ENCODE data around the gene SIPA1L3.

SIPA1L3 gene

GRCh38 chr19:38184815-38185214 lies 277.8 kb downstream of the SIPA1L3 start:
- Histone ChIP-seq H3K27me3 (ENCODE audit: control insufficient read depth, insufficient read depth, low read length) (no peaks in the 10 kb centered on the region), H3K4me3 (ENCODE audit: low read depth, low read length) (no peak overlapping the region), H3K36me3 (ENCODE audit: control insufficient read depth, insufficient read depth, low read length) (peaks cover 12% of the 10 kb centered on the region; the same call in 1 of the 2 replicates), H3K27ac (ENCODE audit: low read depth, low read length) (no peak overlapping the region), H3K4me1 (ENCODE audit: control insufficient read depth, insufficient read depth, low read length) (0 out of 2 replicates have a peak, but pooled peaks cover 12% of the 10 kb centered on the region), H3K9ac (ENCODE audit: low read depth, low read length) (no peak overlapping the region), H3K9me3 (ENCODE audit: control insufficient read depth, insufficient read depth, low read length) (peaks cover 4% of the 10 kb centered on the region; the same call in 1 of the 2 replicates)

DNA sequence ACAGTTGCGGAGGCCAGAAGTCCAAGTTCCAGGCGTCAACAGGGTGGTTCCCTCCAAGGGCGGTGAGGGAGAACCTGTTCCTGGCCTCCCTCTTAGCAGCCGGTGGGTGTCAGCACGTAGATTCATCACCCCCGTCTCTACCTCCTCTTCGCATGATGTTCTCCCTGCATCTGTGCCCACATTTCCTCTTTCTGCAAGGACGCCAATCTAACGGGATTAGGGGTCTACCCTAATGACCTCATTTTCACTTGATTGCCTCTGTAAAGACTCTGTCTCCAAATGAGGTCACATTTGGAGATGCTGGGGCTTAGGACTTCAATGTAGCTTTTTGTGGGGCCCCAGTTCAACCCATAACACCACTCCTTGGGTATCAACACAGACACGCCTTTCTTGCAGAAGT lies 278.6 kb downstream of the SIPA1L3 start:
- Histone ChIP-seq H3K4me3 (ENCODE audit: low read depth, low read length) (no peak overlapping the region), H3K36me3 (ENCODE audit: control insufficient read depth, insufficient read depth, low read length) (peaks cover 12% of the 10 kb centered on the region; the same call in 1 of the 2 replicates), H3K27ac (ENCODE audit: low read depth, low read length) (no peak overlapping the region), H3K27me3 (ENCODE audit: control insufficient read depth, insufficient read depth, low read length) (no peaks in the 10 kb centered on the region), H3K9me3 (ENCODE audit: control insufficient read depth, insufficient read depth, low read length) (no peaks in the 10 kb centered on the region), H3K4me1 (ENCODE audit: control insufficient read depth, insufficient read depth, low read length) (0 out of 2 replicates have a peak, but pooled peaks cover 12% of the 10 kb centered on the region), H3K9ac (ENCODE audit: low read depth, low read length) (no peak overlapping the region)

- Histone ChIP-seq H3K27ac (ENCODE audit: low read depth, low read length) (no peak overlapping the region), H3K27me3 (ENCODE audit: control insufficient read depth, insufficient read depth, low read length) (no peaks in the 10 kb centered on the region)
Measured at GRCh38 chr19:38190061-38190460, 283.1 kb downstream of the SIPA1L3 start.

GRCh38 chr19:38190793-38191192 lies 283.8 kb downstream of the SIPA1L3 start:
- Histone ChIP-seq H3K4me1 (ENCODE audit: control insufficient read depth, insufficient read depth, low read length) (no peaks in the 10 kb centered on the region), H3K4me3 (ENCODE audit: low read depth, low read length) (no peak overlapping the region), H3K9ac (ENCODE audit: low read depth, low read length) (no peak overlapping the region), H3K27ac (ENCODE audit: low read depth, low read length) (no peak overlapping the region), H3K27me3 (ENCODE audit: control insufficient read depth, insufficient read depth, low read length) (no peaks in the 10 kb centered on the region), H3K36me3 (ENCODE audit: control insufficient read depth, insufficient read depth, low read length) (0 out of 2 replicates have a peak, but pooled peaks cover 3% of the 10 kb centered on the region), H3K9me3 (ENCODE audit: control insufficient read depth, insufficient read depth, low read length) (no peaks in the 10 kb centered on the region)

More at GRCh38 chr19:38190061-38190460, 283.1 kb downstream of the SIPA1L3 start:
- Histone ChIP-seq H3K4me3 (ENCODE audit: low read depth, low read length) (no peak overlapping the region), H3K9me3 (ENCODE audit: control insufficient read depth, insufficient read depth, low read length) (no peaks in the 10 kb centered on the region), H3K36me3 (ENCODE audit: control insufficient read depth, insufficient read depth, low read length) (peaks cover 10% of the 10 kb centered on the region; the same call in 1 of the 2 replicates), H3K9ac (ENCODE audit: low read depth, low read length) (no peak overlapping the region), H3K4me1 (ENCODE audit: control insufficient read depth, insufficient read depth, low read length) (no peaks in the 10 kb centered on the region)

DNA sequence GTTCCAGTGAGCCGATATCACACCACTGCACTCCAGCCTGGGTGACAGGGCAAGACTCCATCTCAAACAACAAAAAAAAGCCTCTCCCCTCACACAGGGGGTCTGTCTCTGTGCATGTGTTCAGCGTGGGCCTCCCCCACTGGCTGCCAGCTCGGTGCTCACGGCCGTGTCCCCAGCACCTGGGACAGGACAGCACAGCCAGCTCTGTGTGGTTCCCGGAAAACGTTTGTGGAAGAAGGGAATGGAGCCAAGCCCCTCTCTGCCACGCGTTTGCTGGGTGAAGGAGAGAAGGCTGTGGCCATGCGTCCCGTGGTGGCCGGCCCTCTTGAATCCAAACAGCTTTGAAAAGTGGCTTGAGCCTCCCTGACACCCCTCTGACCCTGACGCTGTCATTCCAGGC lies 284.7 kb downstream of the SIPA1L3 start:
- Histone ChIP-seq H3K4me1 (ENCODE audit: control insufficient read depth, insufficient read depth, low read length) (no peaks in the 10 kb centered on the region), H3K4me3 (ENCODE audit: low read depth, low read length) (no peak overlapping the region), H3K9me3 (ENCODE audit: control insufficient read depth, insufficient read depth, low read length) (no peaks in the 10 kb centered on the region), H3K27me3 (ENCODE audit: control insufficient read depth, insufficient read depth, low read length) (no peaks in the 10 kb centered on the region), H3K27ac (ENCODE audit: low read depth, low read length) (no peak overlapping the region), H3K36me3 (ENCODE audit: control insufficient read depth, insufficient read depth, low read length) (0 out of 2 replicates have a peak, but pooled peaks cover 3% of the 10 kb centered on the region), H3K9ac (ENCODE audit: low read depth, low read length) (no peak overlapping the region)

DNA sequence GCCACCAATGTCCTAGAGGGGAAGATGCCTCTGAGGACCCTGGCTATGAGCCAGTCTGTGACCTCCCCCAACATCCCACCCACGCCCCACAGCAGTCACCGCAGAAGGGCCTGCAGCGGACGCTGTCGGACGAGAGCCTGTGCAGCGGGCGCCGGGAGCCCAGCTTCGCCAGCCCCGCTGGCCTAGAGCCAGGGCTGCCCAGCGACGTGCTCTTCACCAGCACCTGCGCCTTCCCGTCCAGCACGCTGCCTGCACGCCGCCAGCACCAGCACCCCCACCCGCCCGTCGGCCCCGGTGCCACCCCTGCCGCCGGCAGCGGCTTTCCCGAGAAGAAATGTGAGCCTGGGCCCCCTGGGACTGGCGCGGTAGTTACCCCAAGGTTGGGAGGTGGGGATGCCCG lies 286.4 kb downstream of the SIPA1L3 start:
- Histone ChIP-seq H3K9ac (ENCODE audit: low read depth, low read length) (no peak overlapping the region), H3K36me3 (ENCODE audit: control insufficient read depth, insufficient read depth, low read length) (0 out of 2 replicates have a peak, but pooled peaks cover 9% of the 10 kb centered on the region), H3K9me3 (ENCODE audit: control insufficient read depth, insufficient read depth, low read length) (no peaks in the 10 kb centered on the region), H3K4me3 (ENCODE audit: low read depth, low read length) (no peak overlapping the region), H3K27me3 (ENCODE audit: control insufficient read depth, insufficient read depth, low read length) (no peaks in the 10 kb centered on the region), H3K4me1 (ENCODE audit: control insufficient read depth, insufficient read depth, low read length) (no peaks in the 10 kb centered on the region), H3K27ac (ENCODE audit: low read depth, low read length) (no peak overlapping the region)

- Histone ChIP-seq H3K4me3 (ENCODE audit: low read depth, low read length) (no peak overlapping the region), H3K9ac (ENCODE audit: low read depth, low read length) (no peak overlapping the region), H3K9me3 (ENCODE audit: control insufficient read depth, insufficient read depth, low read length) (no peaks in the 10 kb centered on the region), H3K27me3 (ENCODE audit: control insufficient read depth, insufficient read depth, low read length) (no peaks in the 10 kb centered on the region), H3K36me3 (ENCODE audit: control insufficient read depth, insufficient read depth, low read length) (0 out of 2 replicates have a peak, but pooled peaks cover 15% of the 10 kb centered on the region), H3K27ac (ENCODE audit: low read depth, low read length) (no peak overlapping the region), H3K4me1 (ENCODE audit: control insufficient read depth, insufficient read depth, low read length) (no peaks in the 10 kb centered on the region)
Measured at GRCh38 chr19:38194061-38194701, 287.2 kb downstream of the SIPA1L3 start.

DNA sequence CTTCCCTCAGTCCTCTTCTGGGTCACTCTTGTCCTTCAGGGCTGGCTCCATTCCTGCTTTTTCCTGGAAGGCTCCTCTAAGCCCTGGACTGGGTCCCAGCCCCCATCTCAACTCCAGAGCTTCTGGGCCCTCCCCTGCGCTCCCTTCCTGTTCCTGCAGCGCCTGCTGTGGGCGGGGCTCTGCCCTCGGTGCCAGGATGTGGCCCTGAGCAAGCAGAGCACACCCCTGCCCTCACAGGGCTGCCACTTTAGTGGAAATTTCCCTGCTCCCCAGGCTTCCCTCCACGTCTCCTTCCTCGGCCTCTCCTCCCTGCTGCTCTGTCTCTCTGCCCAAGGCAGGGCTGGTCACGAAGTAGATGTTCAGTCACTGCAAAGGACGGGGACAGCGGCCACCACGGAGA lies 288.2 kb downstream of the SIPA1L3 start:
- H3K4me1 ChIP-seq (ENCODE audit: control insufficient read depth, insufficient read depth, low read length), result no peaks in the 10 kb centered on the region

DNA sequence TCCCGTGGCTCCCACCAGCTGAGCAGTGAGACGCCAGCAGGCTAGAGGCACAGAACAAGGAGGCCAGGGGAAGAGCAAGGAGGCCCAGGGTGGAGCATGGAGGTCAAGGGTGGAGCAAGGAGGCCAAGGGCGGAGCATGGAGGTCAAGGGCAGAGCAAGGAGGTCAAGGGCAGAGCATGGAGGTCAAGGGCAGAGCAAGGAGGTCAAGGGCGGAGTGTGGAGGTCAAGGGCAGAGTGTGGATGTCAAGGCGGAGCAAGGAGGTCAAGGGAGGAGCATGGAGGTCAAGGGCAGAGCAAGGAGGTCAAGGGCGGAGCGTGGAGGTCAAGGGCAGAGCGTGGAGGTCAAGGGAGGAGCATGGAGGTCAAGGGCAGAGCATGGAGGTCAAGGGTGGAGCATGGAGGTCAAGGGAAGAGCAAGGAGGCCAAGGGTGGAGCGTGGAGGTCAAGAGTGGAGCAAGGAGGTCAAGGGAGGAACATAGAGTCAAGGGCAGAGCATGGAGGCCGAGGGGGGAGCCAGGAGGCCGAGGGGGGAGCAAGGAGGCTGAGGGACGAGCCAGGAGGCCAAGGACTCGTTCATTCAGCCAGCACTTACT lies 289.3 kb downstream of the SIPA1L3 start:
- Histone ChIP-seq H3K9me3 (ENCODE audit: control insufficient read depth, insufficient read depth, low read length) (no peaks in the 10 kb centered on the region), H3K27me3 (ENCODE audit: control insufficient read depth, insufficient read depth, low read length) (no peaks in the 10 kb centered on the region), H3K9ac (ENCODE audit: low read depth, low read length) (no peak overlapping the region), H3K4me1 (ENCODE audit: control insufficient read depth, insufficient read depth, low read length) (no peaks in the 10 kb centered on the region), H3K27ac (ENCODE audit: low read depth, low read length) (no peak overlapping the region), H3K4me3 (ENCODE audit: low read depth, low read length) (no peak overlapping the region), H3K36me3 (ENCODE audit: control insufficient read depth, insufficient read depth, low read length) (peaks cover 16% of the 10 kb centered on the region; the same call in 1 of the 2 replicates)

More for the DNA sequence above, 288.2 kb downstream of the SIPA1L3 start:
- Histone ChIP-seq H3K9me3 (ENCODE audit: control insufficient read depth, insufficient read depth, low read length) (no peaks in the 10 kb centered on the region), H3K9ac (ENCODE audit: low read depth, low read length) (no peak overlapping the region), H3K4me3 (ENCODE audit: low read depth, low read length) (no peak overlapping the region), H3K27me3 (ENCODE audit: control insufficient read depth, insufficient read depth, low read length) (no peaks in the 10 kb centered on the region), H3K27ac (ENCODE audit: low read depth, low read length) (no peak overlapping the region), H3K36me3 (ENCODE audit: control insufficient read depth, insufficient read depth, low read length) (0 out of 2 replicates have a peak, but pooled peaks cover 15% of the 10 kb centered on the region)

DNA sequence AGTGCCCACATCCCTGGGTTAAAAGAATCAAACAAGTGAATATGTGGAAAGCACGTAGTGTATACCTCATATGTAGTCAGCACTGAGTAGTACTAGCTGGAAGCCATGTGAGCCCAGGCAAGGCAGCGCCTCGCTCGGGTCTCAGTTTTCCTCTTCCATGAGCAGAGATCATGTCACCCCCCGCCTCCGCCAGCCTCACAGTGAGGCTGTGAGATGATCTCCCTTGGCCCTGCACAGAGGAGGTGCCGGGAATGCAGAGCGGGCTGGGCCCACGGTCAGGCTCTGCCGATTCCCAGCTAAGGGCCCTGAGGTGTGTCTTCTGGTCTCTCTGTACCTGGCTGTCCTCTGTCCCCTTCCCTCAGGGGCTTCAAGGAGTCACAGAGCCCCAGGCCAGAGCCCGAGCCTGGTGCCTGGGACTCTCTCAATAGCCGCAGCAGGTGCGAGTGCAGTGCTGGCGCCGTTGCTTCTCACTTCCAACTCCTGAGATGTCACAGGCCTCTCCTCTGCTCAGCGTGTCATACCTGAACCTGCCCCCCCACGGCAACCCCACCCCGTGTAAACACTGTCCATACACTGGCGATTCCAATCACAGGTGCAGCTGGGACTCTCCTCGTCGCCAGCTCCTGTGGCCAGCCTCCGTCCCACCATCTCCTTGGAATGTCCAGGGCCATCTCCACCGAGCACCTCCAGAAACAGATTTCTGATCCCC lies 290.1 kb downstream of the SIPA1L3 start:
- peaks cover 23% of the 10 kb centered on the region for H3K36me3 ChIP-seq (ENCODE audit: control insufficient read depth, insufficient read depth, low read length)
- no peaks in the 10 kb centered on the region for H3K4me1 ChIP-seq (ENCODE audit: control insufficient read depth, insufficient read depth, low read length)
- no peaks in the 10 kb centered on the region for H3K9me3 ChIP-seq (ENCODE audit: control insufficient read depth, insufficient read depth, low read length)
- no peak overlapping the region for H3K27ac ChIP-seq (ENCODE audit: low read depth, low read length)
- H3K27me3 ChIP-seq (ENCODE audit: control insufficient read depth, insufficient read depth, low read length), result no peaks in the 10 kb centered on the region
- no peak overlapping the region for H3K9ac ChIP-seq (ENCODE audit: low read depth, low read length)
- no peak overlapping the region for H3K4me3 ChIP-seq (ENCODE audit: low read depth, low read length)
